AG09319 (cell line): ENCODE data around the gene SULT1B1.

Experiments used
- DNase-seq: peaks from one replicate; pipeline ENCODE4 v3.0.0-alpha.2; 2010; ENCODE audit warnings: low read depth; ENCODE audit errors: extremely low read depth
- TF ChIP-seq, protein P1 (sequence below): IDR thresholded peaks from 2 replicates; pipeline ENCODE4 v1.5.1; 2011; ENCODE audit warnings: low read depth, mild to moderate bottlenecking, inconsistent platforms, low read length, moderate library complexity

SULT1B1 gene

DNA sequence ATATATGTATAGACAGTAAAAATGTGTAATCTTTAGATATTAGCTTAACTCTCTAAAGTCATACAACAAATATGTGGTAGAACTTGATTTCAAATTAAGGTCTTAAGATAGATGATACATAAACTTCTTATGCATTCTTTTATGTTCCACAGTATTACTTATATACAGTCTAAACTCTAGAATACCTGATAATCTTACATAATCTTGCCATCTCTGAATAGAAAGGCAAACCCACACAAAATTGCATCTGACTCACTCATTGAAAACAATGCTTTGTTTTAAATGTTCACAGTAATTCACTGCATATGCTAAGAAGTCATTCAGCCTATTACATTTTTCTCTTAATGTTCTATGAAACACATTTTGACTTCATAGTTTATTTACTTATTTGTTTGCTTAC is 10.1 kb downstream of the SULT1B1 start:
- TF ChIP-seq, protein P1, sequence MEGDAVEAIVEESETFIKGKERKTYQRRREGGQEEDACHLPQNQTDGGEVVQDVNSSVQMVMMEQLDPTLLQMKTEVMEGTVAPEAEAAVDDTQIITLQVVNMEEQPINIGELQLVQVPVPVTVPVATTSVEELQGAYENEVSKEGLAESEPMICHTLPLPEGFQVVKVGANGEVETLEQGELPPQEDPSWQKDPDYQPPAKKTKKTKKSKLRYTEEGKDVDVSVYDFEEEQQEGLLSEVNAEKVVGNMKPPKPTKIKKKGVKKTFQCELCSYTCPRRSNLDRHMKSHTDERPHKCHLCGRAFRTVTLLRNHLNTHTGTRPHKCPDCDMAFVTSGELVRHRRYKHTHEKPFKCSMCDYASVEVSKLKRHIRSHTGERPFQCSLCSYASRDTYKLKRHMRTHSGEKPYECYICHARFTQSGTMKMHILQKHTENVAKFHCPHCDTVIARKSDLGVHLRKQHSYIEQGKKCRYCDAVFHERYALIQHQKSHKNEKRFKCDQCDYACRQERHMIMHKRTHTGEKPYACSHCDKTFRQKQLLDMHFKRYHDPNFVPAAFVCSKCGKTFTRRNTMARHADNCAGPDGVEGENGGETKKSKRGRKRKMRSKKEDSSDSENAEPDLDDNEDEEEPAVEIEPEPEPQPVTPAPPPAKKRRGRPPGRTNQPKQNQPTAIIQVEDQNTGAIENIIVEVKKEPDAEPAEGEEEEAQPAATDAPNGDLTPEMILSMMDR: no peak
- no peak for DNase-seq

DNA sequence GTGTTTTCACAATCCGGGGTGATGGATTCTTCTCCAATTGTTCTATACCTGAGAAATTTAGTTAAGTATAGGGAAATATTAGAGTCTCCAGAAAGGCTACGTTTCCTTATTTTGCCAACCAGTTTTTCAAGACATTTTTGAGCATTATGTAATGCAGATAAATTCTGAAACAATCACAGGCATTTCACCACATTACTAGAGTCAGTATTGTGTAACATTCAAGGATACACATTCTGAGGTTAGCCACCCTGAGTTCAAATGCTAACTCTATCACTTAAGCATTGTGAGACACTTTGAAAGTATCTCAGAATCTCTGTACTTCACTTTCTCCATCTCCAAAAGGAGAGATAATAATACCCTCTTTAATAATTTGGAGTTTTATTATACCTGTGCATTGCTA is 10.6 kb downstream of the SULT1B1 start:
- TF ChIP-seq, protein P1: no peak
- DNase-seq: no peak

DNA sequence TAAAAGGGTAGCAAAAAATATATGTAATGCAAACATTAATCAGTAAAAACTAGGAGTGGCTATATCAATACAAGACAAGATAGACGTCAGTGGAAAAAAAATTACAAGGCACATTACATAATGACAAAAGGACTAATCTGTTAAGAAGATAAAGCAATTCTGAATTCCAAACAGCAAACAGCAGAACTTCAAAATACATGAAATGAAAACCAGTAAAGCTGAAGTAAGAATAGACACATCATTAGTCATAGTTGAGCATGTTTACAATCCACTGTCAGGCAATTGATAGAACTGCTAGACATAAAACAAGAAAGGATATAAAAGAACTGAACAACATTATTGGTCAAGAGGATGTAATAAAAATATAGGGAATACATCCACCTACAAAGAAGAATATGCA is 12.2 kb downstream of the SULT1B1 start:
- TF ChIP-seq, protein P1: no peak
- DNase-seq: no peak

DNA sequence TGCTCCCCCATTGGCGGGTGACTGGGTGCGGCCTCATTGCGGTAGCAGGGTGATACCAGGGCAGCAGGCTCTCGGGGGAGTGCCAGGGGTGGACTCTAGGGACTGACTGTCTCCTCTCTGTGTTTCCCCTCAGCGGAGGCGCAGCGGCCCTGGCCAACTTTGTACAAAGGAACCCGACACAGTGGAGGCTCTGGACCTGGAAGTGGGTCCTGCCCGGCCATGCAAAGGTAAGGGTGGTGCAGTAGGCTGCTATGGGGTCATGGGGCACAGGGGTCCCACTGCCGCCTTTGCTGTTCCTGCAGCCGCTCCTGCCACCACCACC is 16.3 kb downstream of the SULT1B1 start:
- no peak for DNase-seq
- TF ChIP-seq, protein P1: no peak

DNA sequence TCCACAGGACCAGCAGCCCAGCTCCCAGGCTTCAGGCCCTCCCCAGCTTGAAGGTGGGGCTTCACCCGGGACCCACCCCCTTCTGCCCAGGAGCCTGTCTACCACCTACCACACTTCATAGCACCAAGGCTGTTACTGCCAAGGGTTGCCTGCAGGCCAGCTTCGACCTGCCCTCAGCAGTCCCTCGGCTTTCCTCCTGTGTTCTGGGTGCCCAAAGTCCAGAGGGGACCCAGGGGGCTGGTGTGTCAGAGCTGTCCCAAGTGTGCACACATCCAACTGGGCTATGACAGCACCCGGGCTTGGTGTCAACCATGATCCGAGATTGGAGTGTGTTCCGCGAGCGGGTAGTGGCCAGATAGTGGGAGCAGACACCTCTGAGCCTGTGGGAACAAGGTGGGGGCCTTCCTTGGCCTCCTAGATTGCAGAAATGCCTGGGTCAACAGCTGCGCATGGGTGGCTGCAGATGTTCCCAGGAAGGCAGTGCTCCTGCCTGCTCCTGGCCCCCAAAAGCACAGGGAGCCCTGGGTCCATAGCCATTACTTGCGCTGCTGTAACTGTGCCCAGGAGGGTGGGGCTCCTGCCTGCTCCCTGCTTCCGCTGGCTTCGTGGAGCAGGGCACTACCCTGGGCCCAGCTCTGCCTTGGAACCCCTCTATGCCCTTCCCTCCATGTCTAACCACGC is 16.8 kb downstream of the SULT1B1 start:
- TF ChIP-seq, protein P1: no peak
- no peak for DNase-seq

DNA sequence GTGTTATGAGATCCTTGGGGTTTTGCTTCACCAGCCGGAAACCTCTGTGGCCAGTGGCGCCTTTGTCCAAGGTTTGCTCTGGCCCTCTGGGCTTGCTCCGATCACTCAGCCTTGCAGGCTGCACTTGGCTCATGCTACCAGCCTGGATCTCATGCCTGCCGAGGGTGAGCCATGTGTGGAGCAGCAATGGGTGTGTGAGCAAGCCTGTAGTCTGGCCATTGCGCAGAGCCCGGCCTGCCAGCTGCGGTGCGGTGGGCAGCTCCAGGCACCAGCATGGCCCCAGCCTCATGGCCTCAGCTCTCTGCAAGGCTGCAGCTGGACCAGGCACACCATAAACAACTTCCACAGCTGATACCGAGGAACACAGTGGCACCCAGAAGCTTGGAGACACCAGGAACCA is 17.8 kb downstream of the SULT1B1 start:
- DNase-seq: no peak
- TF ChIP-seq, protein P1: no peak

DNA sequence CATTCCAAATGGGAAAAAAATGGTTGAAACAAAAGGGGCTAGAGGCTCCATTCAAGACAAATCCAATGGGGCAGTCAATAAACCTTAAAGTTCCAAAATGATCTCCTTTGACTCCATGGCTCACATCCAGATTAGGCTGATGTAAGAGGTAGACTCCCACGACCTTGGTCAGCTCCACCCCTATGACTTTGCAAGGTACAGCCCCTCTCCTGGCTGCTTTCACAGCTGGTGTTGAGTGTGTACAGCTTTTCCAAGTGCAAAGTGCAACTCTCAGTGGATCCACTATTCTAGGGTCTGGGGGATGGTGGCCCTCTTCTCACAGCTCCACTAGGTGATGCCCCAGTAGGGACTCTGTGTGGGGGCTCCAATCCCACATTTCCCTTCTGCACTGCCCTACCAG is 21.5 kb downstream of the SULT1B1 start:
- TF ChIP-seq, protein P1: no peak
- no peak for DNase-seq
